ENCODE results near the gene TM4SF20.

TM4SF20 gene

GRCh38 chr2:227394401-227394800, 15.3 kb upstream of the TM4SF20 start:
- no peaks in the 10 kb centered on the region for H3F3A ChIP-seq (ENCODE audit: control insufficient read depth, insufficient read depth)
- H3K27ac ChIP-seq (ENCODE audit: low read depth, low read length), result no peak overlapping the region
- no peaks in the 10 kb centered on the region for H3K4me1 ChIP-seq (ENCODE audit: control insufficient read depth, low read length)
- H3K9me3 ChIP-seq (ENCODE audit: control insufficient read depth, insufficient read depth, low read length), result no peaks in the 10 kb centered on the region
- H3K9me2 ChIP-seq (replicated peaks; ENCODE audit: control insufficient read depth, low read length), result no peaks in the 10 kb centered on the region
- H3K27me3 ChIP-seq (ENCODE audit: control insufficient read depth, low read length), result no peaks in the 10 kb centered on the region
- no peaks in the 10 kb centered on the region for H3K79me2 ChIP-seq (ENCODE audit: control insufficient read depth, low read length)
- no peaks in the 10 kb centered on the region for H4K20me1 ChIP-seq (ENCODE audit: control insufficient read depth, insufficient read depth, low read depth, low read length)
- H3K4me3 ChIP-seq (ENCODE audit: low read length), result no peak overlapping the region
- H3K36me3 ChIP-seq (ENCODE audit: control insufficient read depth, low read length), result no peaks in the 10 kb centered on the region
- TF ChIP-seq CTCF (IDR thresholded peaks at IDR 0.05; ENCODE audit: low read depth, low read length, poor library complexity, severe bottlenecking), result no peak
- TF ChIP-seq EZH2phosphoT487 (IDR thresholded peaks at IDR 0.05; ENCODE audit: borderline replicate concordance, low read length), result no peak
- no peak overlapping the region for H3K4me2 ChIP-seq (ENCODE audit: low read length)

GRCh38 chr2:227390468-227391256, 11.6 kb upstream of the TM4SF20 start:
- no peak for TF ChIP-seq CTCF (IDR thresholded peaks at IDR 0.05; ENCODE audit: low read depth, low read length, poor library complexity, severe bottlenecking)
- no peak for TF ChIP-seq EZH2phosphoT487 (IDR thresholded peaks at IDR 0.05; ENCODE audit: borderline replicate concordance, low read length)
- H3K9me3 ChIP-seq (ENCODE audit: control insufficient read depth, insufficient read depth, low read length), result no peaks in the 10 kb centered on the region
- H3K27ac ChIP-seq (ENCODE audit: low read depth, low read length), result no peak overlapping the region
- H3K4me2 ChIP-seq (ENCODE audit: low read length), result no peak overlapping the region
- no peak overlapping the region for H3K4me3 ChIP-seq (ENCODE audit: low read length)
- H3K79me2 ChIP-seq (ENCODE audit: control insufficient read depth, low read length), result no peaks in the 10 kb centered on the region
- no peaks in the 10 kb centered on the region for H3F3A ChIP-seq (ENCODE audit: control insufficient read depth, insufficient read depth)
- no peaks in the 10 kb centered on the region for H3K27me3 ChIP-seq (ENCODE audit: control insufficient read depth, low read length)
- peaks cover 2% of the 10 kb centered on the region for H3K4me1 ChIP-seq (ENCODE audit: control insufficient read depth, low read length)
- H4K20me1 ChIP-seq (ENCODE audit: control insufficient read depth, insufficient read depth, low read depth, low read length), result no peaks in the 10 kb centered on the region
- H3K9me2 ChIP-seq (replicated peaks; ENCODE audit: control insufficient read depth, low read length), result no peaks in the 10 kb centered on the region
- no peaks in the 10 kb centered on the region for H3K36me3 ChIP-seq (ENCODE audit: control insufficient read depth, low read length)

- no peak overlapping the region for H3K4me3 ChIP-seq (ENCODE audit: low read length)
- H3K79me2 ChIP-seq (ENCODE audit: control insufficient read depth, low read length), result no peaks in the 10 kb centered on the region
- no peak for TF ChIP-seq CTCF (IDR thresholded peaks at IDR 0.05; ENCODE audit: low read depth, low read length, poor library complexity, severe bottlenecking)
- TF ChIP-seq EZH2phosphoT487 (IDR thresholded peaks at IDR 0.05; ENCODE audit: borderline replicate concordance, low read length), result no peak
Observed at GRCh38 chr2:227389661-227390060, 10.6 kb upstream of the TM4SF20 start.

More at GRCh38 chr2:227389661-227390060, 10.6 kb upstream of the TM4SF20 start:
- H3F3A ChIP-seq (ENCODE audit: control insufficient read depth, insufficient read depth), result no peaks in the 10 kb centered on the region
- H3K4me2 ChIP-seq (ENCODE audit: low read length), result no peak overlapping the region
- H3K36me3 ChIP-seq (ENCODE audit: control insufficient read depth, low read length), result no peaks in the 10 kb centered on the region
- no peak overlapping the region for H3K27ac ChIP-seq (ENCODE audit: low read depth, low read length)
- H3K27me3 ChIP-seq (ENCODE audit: control insufficient read depth, low read length), result no peaks in the 10 kb centered on the region
- H3K9me2 ChIP-seq (replicated peaks; ENCODE audit: control insufficient read depth, low read length), result no peaks in the 10 kb centered on the region
- H3K4me1 ChIP-seq (ENCODE audit: control insufficient read depth, low read length), result peaks cover 9% of the 10 kb centered on the region
- H3K9me3 ChIP-seq (ENCODE audit: control insufficient read depth, insufficient read depth, low read length), result no peaks in the 10 kb centered on the region
- no peaks in the 10 kb centered on the region for H4K20me1 ChIP-seq (ENCODE audit: control insufficient read depth, insufficient read depth, low read depth, low read length)
